Calu3 (cell line): ENCODE data around the gene PROK1. TPM values are rescaled to one million over a fixed set of nuclear protein-coding genes. Genes with fewer than 3 reads are reported as not detected.

Experiments
- BruUV-seq: library from RNA; stranded (reverse); fragments of 400-500 nt; replicated peaks from 2 replicates; lab custom pipeline; 2021; lab: Mats Ljungman, UMichigan
- CTCF ChIA-PET: fragments of 300-600 bp; sonication (Branson Sonifier 250); formaldehyde crosslinking; loops from one replicate; lab custom pipeline; 2022; ENCODE audit warnings: antibody characterized with exemption; lab: Charles Lee
- DNase-seq: peaks from one replicate; pipeline ENCODE4 v3.0.0; 2022
- H3K27ac Mint-ChIP-seq: one replicate; pipeline ENCODE4 v1.8.0; 2022; ENCODE audit warnings: mixed read lengths; ENCODE audit not compliant: unreplicated experiment
- H3K27me3 Mint-ChIP-seq: one replicate; pipeline ENCODE4 v1.8.0; 2022; ENCODE audit warnings: mixed read lengths; ENCODE audit not compliant: unreplicated experiment
- H3K36me3 Mint-ChIP-seq: one replicate; pipeline ENCODE4 v1.8.0; 2022; ENCODE audit warnings: mild to moderate bottlenecking, moderate library complexity, mixed read lengths; ENCODE audit not compliant: insufficient read depth, unreplicated experiment
- H3K4me1 Mint-ChIP-seq: one replicate; pipeline ENCODE4 v1.8.0; 2022; ENCODE audit warnings: mild to moderate bottlenecking, low read depth, mixed read lengths; ENCODE audit not compliant: unreplicated experiment
- H3K4me3 Mint-ChIP-seq: one replicate; pipeline ENCODE4 v1.8.0; 2022; ENCODE audit warnings: mild to moderate bottlenecking, low read depth, moderate library complexity, mixed read lengths; ENCODE audit not compliant: unreplicated experiment
- H3K9me3 Mint-ChIP-seq: one replicate; pipeline ENCODE4 v1.8.0; 2022; ENCODE audit warnings: low read depth, mixed read lengths; ENCODE audit not compliant: unreplicated experiment
- CTCF ChIP-seq: fragments of 200-600 bp; IDR thresholded peaks from one replicate; pipeline ENCODE4 v1.8.0; 2022; ENCODE audit warnings: antibody characterized with exemption; ENCODE audit not compliant: unreplicated experiment
- intact Hi-C: fragments of 100-400 bp; cut with micrococcal nuclease; formaldehyde crosslinking; loops from one replicate; pipeline ENCODE4 v1.10.0; 2022; ENCODE audit not compliant: unreplicated experiment
- total RNA-seq: library from RNA; stranded (reverse); gene quantifications from 2 replicates; pipeline ENCODE4 v1.2.3, GENCODE V29; 2022

The PROK1 gene
- total RNA-seq, 1 experiment from 2014 or later = not detected

GRCh38 chr1:110449661-110450651 is 993 bp upstream of the PROK1 start:
- H3K9me3 Mint-ChIP-seq = no peaks in the 10 kb centered on the region
- peaks cover 94% of the 10 kb centered on the region for H3K27me3 Mint-ChIP-seq
- intact Hi-C loops = no loop called here
- CTCF ChIA-PET = no interaction called here
- no peak for DNase-seq
- no peak overlapping the region for H3K4me3 Mint-ChIP-seq
- H3K27ac Mint-ChIP-seq = no peak overlapping the region
- H3K36me3 Mint-ChIP-seq = no peaks in the 10 kb centered on the region
- H3K4me1 Mint-ChIP-seq = no peaks in the 10 kb centered on the region
- TF ChIP-seq CTCF = no peak
- no TSS peak for BruUV-seq

- peaks cover 94% of the 10 kb centered on the region for H3K27me3 Mint-ChIP-seq
- H3K36me3 Mint-ChIP-seq = peaks cover 3% of the 10 kb centered on the region
- H3K9me3 Mint-ChIP-seq = no peaks in the 10 kb centered on the region
- DNase-seq = no peak
- no peak overlapping the region for H3K27ac Mint-ChIP-seq
- intact Hi-C loops = no loop called here
- no peak overlapping the region for H3K4me3 Mint-ChIP-seq
- CTCF ChIA-PET = interaction anchor here (1.7 kb wide), 1 partner anchor 8 kb away, joined by 5 read pairs; no protein-coding TSS in a partner anchor
- TF ChIP-seq CTCF = no peak
- H3K4me1 Mint-ChIP-seq = no peaks in the 10 kb centered on the region
- BruUV-seq = no TSS peak
Observed at GRCh38 chr1:110452330-110452729, 1.4 kb downstream of the PROK1 start.

DNA sequence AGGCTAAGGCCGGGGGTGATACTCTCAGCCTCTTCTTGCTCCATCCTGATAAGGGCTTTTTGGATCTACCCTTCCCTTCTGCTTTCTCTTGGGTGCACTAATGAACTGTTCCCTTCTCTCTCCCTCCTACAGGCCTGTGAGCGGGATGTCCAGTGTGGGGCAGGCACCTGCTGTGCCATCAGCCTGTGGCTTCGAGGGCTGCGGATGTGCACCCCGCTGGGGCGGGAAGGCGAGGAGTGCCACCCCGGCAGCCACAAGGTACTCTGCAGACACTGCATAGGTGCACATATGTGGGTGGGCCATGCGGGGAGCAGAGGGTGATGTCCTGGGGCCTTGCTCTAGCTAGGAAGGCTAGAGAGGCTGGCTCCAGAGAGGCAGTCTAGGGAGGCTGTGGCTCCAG is 2.9 kb downstream of the PROK1 start:
- no TSS peak for BruUV-seq
- no peak overlapping the region for H3K4me3 Mint-ChIP-seq
- no peaks in the 10 kb centered on the region for H3K9me3 Mint-ChIP-seq
- peaks cover 79% of the 10 kb centered on the region for H3K27me3 Mint-ChIP-seq
- no peaks in the 10 kb centered on the region for H3K4me1 Mint-ChIP-seq
- no peak for DNase-seq
- H3K36me3 Mint-ChIP-seq = peaks cover 3% of the 10 kb centered on the region
- TF ChIP-seq CTCF = no peak
- H3K27ac Mint-ChIP-seq = no peak overlapping the region
- CTCF ChIA-PET = no interaction called here
- intact Hi-C loops = no loop called here

GRCh38 chr1:110454328-110454727 is 3.4 kb downstream of the PROK1 start:
- no peak for TF ChIP-seq CTCF
- Mint-ChIP-seq H3K27me3 (peaks cover 74% of the 10 kb centered on the region), H3K4me1 (no peaks in the 10 kb centered on the region), H3K4me3 (no peak overlapping the region), H3K27ac (no peak overlapping the region), H3K36me3 (peaks cover 3% of the 10 kb centered on the region), H3K9me3 (no peaks in the 10 kb centered on the region)
- no peak for DNase-seq
- BruUV-seq = no TSS peak
- intact Hi-C loops = no loop called here
- CTCF ChIA-PET = no interaction called here
